GM23248 (cell line): ENCODE results near the gene LRRC75A.

Experiments used
- EZH2 ChIP-seq: fragments of 200-600 bp; sonication (generic); IDR thresholded peaks from 2 replicates; pipeline ENCODE4 v1.6.1; 2018; ENCODE audit warnings: antibody characterized with exemption, mild to moderate bottlenecking; ENCODE audit not compliant: insufficient read depth, poor library complexity, severe bottlenecking
- EZH2phosphoT487 ChIP-seq: fragments of 200-600 bp; sonication (generic); IDR thresholded peaks from 2 replicates; pipeline ENCODE4 v1.6.1; 2018; ENCODE audit warnings: antibody characterized with exemption, moderate library complexity, mild to moderate bottlenecking, low read depth; ENCODE audit not compliant: insufficient read depth

GRCh38 chr17:16425698-16426659 is 66.0 kb downstream of the LRRC75A start:
- TF ChIP-seq EZH2 = no peak
- no peak for TF ChIP-seq EZH2phosphoT487
